COLO668 (cell line): Measurements from ENCODE around the gene ATP9B.
"Not testable (repeated sequence)": the region's sequence is repeated elsewhere in the genome, so short reads cannot be mapped to it uniquely, and the experiment has no call there.

Source experiments
- DNase-seq: peaks from one replicate; lab custom pipeline; 2025; ENCODE audit not compliant: unreplicated experiment; lab: John Stamatoyannopoulos, UW

ATP9B gene

DNA sequence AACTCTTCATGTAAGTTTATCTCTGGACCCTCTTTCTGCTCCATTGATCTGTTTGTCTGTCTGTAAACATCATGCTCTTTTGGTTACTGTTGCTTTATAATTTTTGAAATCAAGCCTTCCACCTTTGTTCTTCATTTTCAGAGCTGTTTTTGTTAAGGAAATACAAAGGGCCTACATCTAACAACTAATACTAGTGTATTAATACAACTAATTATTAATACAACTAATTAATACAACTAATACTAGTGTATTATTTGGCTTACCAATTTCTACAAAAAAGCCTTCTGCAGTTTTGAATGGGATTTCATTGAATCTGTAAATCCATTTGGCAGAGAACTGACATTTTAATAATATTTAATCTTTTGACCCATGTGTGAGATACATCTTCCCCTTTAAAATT is 66.7 kb downstream of the ATP9B start:
- no peak for DNase-seq

DNA sequence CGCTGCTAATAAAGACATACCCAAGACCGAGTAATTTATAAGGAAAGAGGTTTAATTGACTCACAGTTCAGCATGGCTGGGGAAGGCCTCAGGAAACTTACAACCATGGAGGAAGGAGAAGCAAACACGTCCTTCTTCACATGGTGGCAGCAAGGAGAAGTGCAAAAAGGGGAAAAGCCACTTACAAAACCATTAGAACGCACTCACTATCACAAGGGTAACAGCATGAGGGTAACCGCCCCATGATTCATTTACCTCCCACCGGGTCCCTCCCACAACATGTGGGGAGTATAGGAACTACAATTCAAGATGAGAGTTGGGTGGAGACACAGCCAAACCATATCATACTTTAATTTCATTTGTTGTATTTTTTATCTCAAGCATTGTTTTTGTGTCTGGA is 67.5 kb downstream of the ATP9B start:
- DNase-seq: no peak

- DNase-seq: no peak
These were observed 70.0 kb downstream of the ATP9B start for GRCh38 chr18:79139206-79139605.

- DNase-seq: no peak
These were observed 77.8 kb downstream of the ATP9B start for GRCh38 chr18:79147014-79147413.

- no peak for DNase-seq
These were observed 82.0 kb downstream of the ATP9B start for GRCh38 chr18:79151191-79151590.

DNA sequence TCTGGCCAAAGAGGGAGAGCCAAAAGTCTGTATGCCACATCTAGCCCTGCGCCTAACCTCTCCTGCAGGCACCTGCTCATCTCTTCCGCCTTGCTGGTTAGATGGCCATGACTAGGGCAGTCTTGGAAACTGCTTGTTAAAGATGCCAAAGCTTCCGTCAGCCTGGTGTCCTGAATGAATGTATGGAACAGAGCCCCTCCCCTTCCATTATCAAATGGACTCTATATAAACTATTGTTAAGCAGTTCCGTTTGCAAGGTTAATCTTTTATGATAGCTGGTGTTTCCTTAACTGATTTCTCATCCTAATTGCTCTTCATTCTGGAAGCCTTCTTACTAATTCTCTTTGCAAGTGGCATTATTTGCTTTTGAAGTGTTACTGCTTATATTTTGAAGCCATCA is 87.1 kb downstream of the ATP9B start:
- DNase-seq: no peak

DNA sequence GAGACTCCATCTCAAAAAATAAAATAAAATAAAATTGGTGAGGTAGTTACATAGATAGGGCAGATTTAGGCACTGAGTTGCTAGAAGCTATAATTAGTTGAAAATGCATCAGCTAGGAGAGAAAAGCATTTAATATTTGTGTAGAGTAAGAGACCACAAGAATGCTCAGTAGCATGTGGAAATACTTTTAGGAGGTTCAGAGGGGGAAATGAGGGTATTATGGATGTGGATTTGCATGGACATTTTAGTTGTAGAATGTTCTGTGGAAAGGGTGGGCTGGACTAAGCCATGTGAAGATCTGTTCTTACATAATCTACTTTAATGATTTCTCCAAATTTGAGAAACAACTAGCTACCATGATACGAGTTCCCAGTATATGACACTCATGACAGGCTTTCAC is 95.5 kb downstream of the ATP9B start:
- no peak for DNase-seq

DNA sequence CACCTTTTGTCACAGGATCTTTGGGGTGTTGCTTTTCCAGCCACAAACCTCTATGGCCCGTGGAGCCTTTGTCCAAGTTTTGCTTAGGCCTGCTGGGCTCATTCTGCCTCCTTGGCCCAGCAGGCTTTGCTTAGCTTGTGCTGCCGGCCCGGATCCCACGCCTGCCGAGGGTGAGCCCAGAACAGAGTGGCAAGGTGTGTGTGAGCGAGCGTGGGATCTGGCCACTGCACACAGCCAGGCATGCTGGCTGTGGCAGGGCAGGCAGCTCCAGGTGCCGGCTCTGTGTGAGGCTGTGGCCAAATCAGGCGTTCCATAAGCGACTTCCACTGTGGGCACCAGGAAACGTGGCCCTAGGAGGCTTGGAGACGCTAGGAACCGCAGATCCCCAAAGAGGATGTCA is 97.5 kb downstream of the ATP9B start:
- no peak for DNase-seq

GRCh38 chr18:79167526-79168190 is 98.5 kb downstream of the ATP9B start:
- no peak for DNase-seq

DNA sequence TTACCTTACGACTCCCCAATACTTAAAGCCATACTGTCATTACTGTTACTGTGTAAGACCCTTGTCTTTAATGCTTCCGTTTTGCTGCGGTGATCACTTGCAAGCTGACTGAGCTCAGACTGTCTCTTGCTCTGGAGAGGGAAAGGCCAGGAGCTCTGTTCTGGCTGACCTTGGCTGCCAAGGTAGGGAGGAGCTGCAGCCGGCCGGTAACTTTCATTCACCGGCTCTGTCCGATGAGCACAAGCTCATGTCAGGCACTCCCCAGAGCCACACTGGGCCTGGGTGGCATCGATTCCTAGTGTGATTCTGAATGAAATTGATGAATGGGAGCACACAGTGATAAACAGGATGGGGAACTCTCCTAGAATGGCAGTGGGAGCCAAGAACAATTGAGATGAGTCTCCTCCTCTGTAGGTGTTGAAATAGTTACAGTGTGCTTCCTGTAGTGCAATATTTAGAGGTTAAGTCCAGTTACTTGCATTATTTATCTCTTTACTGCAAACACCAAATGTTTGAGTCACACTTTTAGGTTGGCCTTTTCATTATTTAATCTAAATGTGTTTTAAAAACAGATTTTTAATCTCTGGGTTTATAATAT is 100.9 kb downstream of the ATP9B start:
- DNase-seq: no peak

DNA sequence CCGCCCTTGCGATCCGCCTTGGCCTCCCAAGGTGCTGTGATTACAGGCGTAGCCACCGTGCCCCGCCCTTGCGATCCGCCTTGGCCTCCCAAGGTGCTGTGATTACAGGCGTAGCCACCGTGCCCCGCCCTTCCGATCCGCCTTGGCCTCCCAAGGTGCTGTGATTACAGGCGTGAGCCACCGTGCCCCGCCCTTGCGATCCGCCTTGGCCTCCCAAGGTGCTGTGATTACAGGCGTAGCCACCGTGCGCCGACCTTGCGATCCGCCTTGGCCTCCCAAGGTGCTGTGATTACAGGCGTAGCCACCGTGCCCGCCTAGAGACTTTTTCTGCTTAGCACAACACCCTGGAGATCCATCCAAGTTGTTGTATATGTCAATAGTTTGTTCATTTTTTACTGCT is 103.1 kb downstream of the ATP9B start:
- DNase-seq: not testable (repeated sequence)

DNA sequence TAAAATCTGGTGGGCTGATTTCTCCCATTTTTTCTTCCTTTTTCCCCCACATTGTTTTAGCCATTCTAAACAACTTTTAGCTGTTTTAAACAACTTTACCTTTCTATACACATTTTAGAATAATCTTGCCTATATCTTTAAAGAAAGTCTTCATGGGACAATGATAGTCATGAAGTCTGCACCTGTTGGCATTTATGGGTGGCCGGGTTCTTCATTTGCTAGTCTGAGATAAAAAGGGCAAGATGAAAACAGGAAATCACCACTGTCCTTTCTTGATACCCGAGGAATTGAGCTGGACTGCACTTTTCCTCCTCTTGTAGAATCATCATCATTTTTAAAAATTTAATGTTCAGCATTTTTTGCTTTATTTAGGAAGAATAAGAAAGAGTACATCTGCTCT is 104.5 kb downstream of the ATP9B start:
- DNase-seq: no peak

DNA sequence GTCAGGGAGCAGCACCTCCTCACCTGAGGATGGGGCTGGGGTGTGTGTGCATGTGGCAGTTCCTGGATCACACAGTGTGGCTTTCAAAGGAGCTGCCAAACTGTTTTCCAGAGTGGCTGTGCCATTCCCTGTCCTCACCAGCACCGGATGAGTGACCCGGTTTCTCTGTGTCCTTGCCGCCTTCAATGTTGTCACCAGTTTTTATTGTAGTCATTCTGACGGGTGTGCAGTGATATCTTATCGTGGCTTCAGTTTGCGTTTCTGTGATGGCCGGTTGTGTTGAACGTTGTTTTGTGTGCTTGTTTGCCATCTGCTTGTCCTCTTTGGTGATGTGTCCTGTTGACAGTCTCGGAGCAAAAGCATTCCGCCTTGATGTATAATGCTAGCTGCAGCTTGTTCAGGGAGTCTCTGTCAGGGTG is 108.9 kb downstream of the ATP9B start:
- DNase-seq: no peak

DNA sequence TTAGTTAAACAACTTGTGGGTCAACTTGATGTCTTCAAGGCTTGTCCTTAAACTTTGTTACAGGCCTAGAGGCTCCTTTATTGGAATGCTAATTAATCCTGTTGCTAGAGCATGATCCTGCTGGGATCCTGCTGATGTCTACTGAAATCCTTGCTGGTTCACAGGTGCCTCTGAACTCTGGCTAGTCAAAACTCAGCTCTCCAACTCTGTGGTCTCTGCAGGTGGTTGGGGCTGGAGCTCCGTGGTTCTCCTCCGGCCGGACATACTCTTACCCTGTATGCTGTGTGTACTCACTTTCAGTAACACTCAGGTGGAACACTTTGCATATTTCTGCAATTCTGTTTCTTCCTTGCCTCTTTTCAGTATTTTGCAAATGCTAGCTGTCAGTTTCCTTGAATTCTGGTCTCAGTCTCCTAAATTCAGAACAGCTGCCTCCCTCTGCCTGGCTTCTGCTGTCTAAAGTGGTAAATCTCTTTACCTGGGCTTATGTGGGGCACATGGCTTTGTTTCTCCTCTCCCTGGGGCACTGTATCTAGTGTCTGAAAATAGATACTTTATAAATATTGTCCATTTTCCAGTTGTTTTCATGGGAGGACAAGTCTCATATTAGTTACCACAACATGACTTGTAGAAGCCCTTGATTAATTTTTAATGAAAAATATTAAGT is 113.0 kb downstream of the ATP9B start:
- DNase-seq: no peak

GRCh38 chr18:79185648-79186047 is 116.5 kb downstream of the ATP9B start:
- DNase-seq: no peak

GRCh38 chr18:79186649-79187048 is 117.5 kb downstream of the ATP9B start:
- DNase-seq: no peak

DNA sequence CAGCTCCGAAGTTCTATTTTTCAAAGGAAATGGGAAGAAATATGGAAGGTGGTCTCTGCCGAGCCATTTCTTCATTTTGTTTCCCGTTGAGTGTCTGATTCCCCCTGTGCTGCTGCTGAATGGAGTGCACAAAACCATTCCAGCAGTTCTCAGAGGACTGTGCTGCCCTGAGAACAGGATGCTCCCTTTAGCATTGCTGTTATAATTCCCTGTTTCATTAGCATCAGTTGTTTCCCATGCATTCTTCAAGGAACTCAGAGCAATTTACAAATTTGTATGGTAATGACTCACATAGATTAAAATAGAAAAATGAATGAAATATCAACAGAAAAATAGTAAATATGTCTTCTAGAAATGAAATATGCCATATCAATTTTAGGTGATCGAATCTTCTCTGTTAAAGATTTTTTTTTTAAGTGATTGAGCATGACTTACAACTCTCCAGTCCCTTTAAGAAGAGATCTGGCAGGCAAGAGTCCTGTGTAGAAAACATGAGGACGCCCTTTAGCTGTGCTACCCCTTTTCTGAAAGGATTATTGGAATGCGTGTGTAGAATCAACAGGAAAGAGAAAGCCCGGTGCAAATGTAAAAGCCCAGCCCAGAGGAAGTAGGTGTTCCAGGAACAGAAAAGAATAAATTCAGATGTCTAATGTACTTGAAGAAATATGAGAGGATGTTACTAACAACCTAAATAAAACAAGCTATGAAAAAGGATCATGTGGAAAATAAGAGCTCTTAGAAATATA is 118.5 kb downstream of the ATP9B start:
- DNase-seq: no peak

GRCh38 chr18:79191418-79191817 is 122.2 kb downstream of the ATP9B start:
- no peak for DNase-seq

DNA sequence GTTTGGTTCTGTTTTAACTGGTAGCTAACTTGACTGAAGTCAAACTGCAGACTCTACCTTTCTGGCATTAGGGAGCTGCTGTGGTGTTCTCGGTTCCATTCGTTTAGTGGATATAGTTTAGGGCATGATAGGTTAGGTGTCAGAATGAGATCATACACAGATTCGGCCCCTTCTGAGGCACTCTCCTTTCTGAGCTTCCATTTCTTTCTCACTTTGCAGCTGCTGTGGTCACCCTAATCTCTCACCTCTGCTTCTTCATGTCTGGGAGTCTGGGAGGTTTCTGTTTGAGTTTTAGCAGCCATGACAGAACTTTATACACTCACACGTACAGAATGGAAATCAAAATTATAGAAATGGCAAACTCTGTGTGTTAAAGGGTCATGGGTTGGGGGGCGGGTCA is 122.8 kb downstream of the ATP9B start:
- DNase-seq: no peak

DNA sequence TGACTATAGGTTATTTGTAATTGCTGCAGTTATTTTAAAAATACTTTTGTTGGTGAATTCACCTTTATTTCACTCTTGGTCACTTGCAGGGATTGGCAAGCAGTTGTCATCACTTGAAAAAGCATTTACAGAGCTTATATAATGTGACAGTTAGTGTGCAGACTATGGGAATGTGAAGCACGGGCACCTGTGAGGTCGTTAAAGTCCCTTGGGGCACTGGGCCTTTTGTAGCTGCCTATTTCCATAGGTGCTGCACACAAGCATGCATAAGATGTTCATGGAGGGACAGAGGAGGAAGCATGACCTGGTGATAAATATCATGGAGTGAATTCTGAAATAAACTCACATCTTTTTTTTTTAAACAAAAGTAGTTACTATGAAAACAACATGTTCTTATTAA is 124.6 kb downstream of the ATP9B start:
- DNase-seq: no peak

GRCh38 chr18:79195716-79196683 is 126.8 kb downstream of the ATP9B start:
- DNase-seq: no peak
